H1 (cell line): ENCODE results near the gene FAIM2. TPM values are rescaled to one million over a fixed set of nuclear protein-coding genes. Genes with fewer than 3 reads are reported as not detected.

Source experiments
- ATF2 ChIP-seq: IDR thresholded peaks from 2 replicates; pipeline ENCODE4 v1.6.1; 2012; ENCODE audit warnings: low read length, inconsistent platforms
- CREB1 ChIP-seq: IDR thresholded peaks from 2 replicates; pipeline ENCODE4 v1.6.1; 2012; ENCODE audit warnings: inconsistent platforms
- FOSL1 ChIP-seq: IDR thresholded peaks from 2 replicates; pipeline ENCODE4 v1.6.1; 2011; ENCODE audit warnings: mild to moderate bottlenecking, low read depth, low read length, moderate library complexity; ENCODE audit not compliant: insufficient read depth
- MAFK ChIP-seq: IDR thresholded peaks from 2 replicates; pipeline ENCODE4 v1.6.1; 2012; ENCODE audit warnings: low read depth, mild to moderate bottlenecking, improper control_type of control experiment, low read length
- POLR2A ChIP-seq, 2 experiments: IDR thresholded peaks; 1 replicate in 1 of 2; 2 replicates in 1 of 2; pipeline ENCODE4 v1.6.1; 2011; ENCODE audit warnings: low read depth in 2 of 2, low read length in 2 of 2, mild to moderate bottlenecking in 2 of 2; ENCODE audit errors: control extremely low read depth in 1 of 2
- RNF2 ChIP-seq: fragments of 200-900, 300-1000 bp; sonication (generic); IDR thresholded peaks from 2 replicates; pipeline ENCODE4 v1.7.1; 2016; ENCODE audit warnings: borderline replicate concordance, low read depth, mild to moderate bottlenecking, antibody characterized with exemption, low read length; ENCODE audit not compliant: poor library complexity, severe bottlenecking; ENCODE audit errors: missing control alignments
- SRF ChIP-seq: IDR thresholded peaks from 2 replicates; pipeline ENCODE4 v1.6.1; 2011; ENCODE audit warnings: mild to moderate bottlenecking, low read depth, low read length, moderate library complexity
- YY1 ChIP-seq: IDR thresholded peaks from 2 replicates; pipeline ENCODE4 v1.6.1; 2011; ENCODE audit warnings: low read depth, mild to moderate bottlenecking, low read length
- polyA plus RNA-seq, 7 experiments: library from polyadenylated mRNA; depleted of rRNA in 3 of 7; stranded (reverse) in 5 of 7; unstranded in 2 of 7; fragments of >200 nt in 5 of 7; fragments of 200-250 nt in 2 of 7; gene quantifications; 1 replicate in 5 of 7; 2 replicates in 1 of 7; 4 replicates in 1 of 7; pipeline versions ENCODE4 v1.2.1 to v1.2.3, GENCODE V29; 2011 to 2013; ENCODE audit warnings: missing spikeins in 2 of 7, mixed read lengths in 2 of 7
- total RNA-seq: library from RNA; stranded (reverse); fragmentation: NEBNext Ultra II Directional; extraction: Animal tissue kit (Norgen Biotek cat#: 25700); gene quantifications from 2 replicates; pipeline ENCODE4 v1.2.1, GENCODE V29; 2021

The FAIM2 gene
- total and polyA plus RNA-seq, 2 of the 8 experiments (the other 6 are each of a cell fraction or from before 2014, with no cell fraction given), result 0.89 to 1.3 TPM

- TF ChIP-seq RNF2, result no peak
- TF ChIP-seq FOSL1, result no peak
- no peak for TF ChIP-seq CREB1
- no peak for TF ChIP-seq MAFK
- no peak for TF ChIP-seq YY1
- no peak for TF ChIP-seq SRF
- TF ChIP-seq ATF2, result no peak
- TF ChIP-seq POLR2A (IDR thresholded peaks at IDR 0.05; ENCODE audit: control extremely low read depth in 1 of 2, low read depth in 2 of 2, low read length in 2 of 2), result no peak
Observed at GRCh38 chr12:49887536-49888401, 15.9 kb downstream of the FAIM2 start (continued).
